ENCODE results near the gene FBXL22.

Gene FBXL22

DNA sequence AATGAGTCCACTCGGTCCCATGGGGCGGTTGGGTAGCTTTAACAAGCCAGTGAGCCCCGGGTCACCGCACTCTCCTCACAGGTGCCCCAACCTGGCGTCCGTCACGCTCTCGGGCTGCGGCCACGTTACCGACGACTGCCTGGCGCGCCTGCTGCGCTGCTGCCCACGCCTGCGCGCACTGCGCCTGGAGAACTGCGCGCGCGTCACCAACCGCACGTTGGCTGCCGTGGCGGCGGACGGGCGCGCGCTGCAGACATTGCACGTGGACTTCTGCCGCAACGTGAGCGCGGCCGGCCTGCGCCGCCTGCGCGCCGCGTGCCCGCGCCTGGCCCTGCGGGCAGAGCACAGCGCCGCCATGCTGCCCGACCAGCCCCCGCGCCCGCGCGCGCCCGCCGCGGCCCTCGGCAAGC, 3.4 kb downstream of the FBXL22 start:
- Histone ChIP-seq H3K9me2 (replicated peaks; ENCODE audit: insufficient read depth, low read length) (no peaks in the 10 kb centered on the region), H3K4me3 (ENCODE audit: insufficient read depth, low read length, poor library complexity, severe bottlenecking) (peak overlapping the region; percentile 69), H3K9me3 (ENCODE audit: insufficient read depth, low read length) (no peaks in the 10 kb centered on the region), H3K9ac (ENCODE audit: low read length) (peak overlapping the region; percentile 83), H4K20me1 (ENCODE audit: low read depth, low read length) (no peaks in the 10 kb centered on the region), H3K4me2 (ENCODE audit: low read depth, low read length, poor library complexity, severe bottlenecking) (peak overlapping the region; percentile 68), H3K36me3 (ENCODE audit: low read length) (no peaks in the 10 kb centered on the region), H3F3A (ENCODE audit: insufficient read depth) (peaks cover 32% of the 10 kb centered on the region), H3K27me3 (ENCODE audit: low read length) (no peaks in the 10 kb centered on the region), H3K79me2 (ENCODE audit: insufficient read depth, low read length) (no peaks in the 10 kb centered on the region), H2AFZ (ENCODE audit: low read depth, low read length, severe bottlenecking) (peak overlapping the region; percentile 83), H3K27ac (ENCODE audit: low read depth, low read length) (peak overlapping the region; percentile 73)
- TF ChIP-seq, protein P1, sequence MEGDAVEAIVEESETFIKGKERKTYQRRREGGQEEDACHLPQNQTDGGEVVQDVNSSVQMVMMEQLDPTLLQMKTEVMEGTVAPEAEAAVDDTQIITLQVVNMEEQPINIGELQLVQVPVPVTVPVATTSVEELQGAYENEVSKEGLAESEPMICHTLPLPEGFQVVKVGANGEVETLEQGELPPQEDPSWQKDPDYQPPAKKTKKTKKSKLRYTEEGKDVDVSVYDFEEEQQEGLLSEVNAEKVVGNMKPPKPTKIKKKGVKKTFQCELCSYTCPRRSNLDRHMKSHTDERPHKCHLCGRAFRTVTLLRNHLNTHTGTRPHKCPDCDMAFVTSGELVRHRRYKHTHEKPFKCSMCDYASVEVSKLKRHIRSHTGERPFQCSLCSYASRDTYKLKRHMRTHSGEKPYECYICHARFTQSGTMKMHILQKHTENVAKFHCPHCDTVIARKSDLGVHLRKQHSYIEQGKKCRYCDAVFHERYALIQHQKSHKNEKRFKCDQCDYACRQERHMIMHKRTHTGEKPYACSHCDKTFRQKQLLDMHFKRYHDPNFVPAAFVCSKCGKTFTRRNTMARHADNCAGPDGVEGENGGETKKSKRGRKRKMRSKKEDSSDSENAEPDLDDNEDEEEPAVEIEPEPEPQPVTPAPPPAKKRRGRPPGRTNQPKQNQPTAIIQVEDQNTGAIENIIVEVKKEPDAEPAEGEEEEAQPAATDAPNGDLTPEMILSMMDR (IDR thresholded peaks at IDR 0.05; ENCODE audit: insufficient read depth, low read length, poor library complexity, severe bottlenecking): no peak
- no peak for TF ChIP-seq EZH2phosphoT487 (conservative IDR thresholded peaks at IDR 0.05; ENCODE audit: low read length)

DNA sequence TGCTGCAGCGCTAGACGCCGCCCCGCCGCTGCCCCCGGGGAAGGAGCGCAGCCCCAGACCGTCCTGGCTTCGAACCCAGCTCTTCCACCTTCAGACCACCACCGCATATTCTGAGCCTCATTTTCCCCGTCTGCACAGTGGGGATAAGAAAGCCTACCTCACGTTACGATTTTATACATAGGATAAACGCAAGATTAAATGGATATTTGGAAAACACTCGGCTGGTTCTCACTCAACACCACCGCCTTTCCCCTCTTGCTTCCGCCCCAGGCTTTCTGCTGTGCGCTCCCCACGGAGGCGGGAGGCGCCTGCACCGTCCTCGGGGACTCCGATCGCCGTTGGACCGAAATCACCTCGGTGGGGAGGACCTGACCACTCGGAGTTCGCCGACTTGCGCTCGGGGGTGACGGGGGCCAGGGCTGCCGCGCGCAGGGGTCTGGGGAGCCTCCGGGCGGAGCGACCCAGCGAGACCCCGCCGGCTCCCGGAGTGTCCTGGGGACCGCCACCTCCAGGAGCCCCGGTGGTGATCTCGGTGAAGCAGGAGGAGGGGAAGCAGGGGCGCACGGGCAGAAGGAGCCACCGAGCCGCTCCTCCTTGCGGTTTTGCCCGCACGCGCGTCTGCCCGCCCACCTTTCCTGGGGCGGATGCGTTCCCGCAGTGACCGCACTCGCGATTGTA, 4.0 kb downstream of the FBXL22 start:
- peak overlapping the region; percentile 68 for H3K27ac ChIP-seq (ENCODE audit: low read depth, low read length)
- H3K27me3 ChIP-seq (ENCODE audit: low read length): no peaks in the 10 kb centered on the region
- H3K9me3 ChIP-seq (ENCODE audit: insufficient read depth, low read length): no peaks in the 10 kb centered on the region
- H3F3A ChIP-seq (ENCODE audit: insufficient read depth): peaks cover 32% of the 10 kb centered on the region
- peak overlapping the region; percentile 83 for H2AFZ ChIP-seq (ENCODE audit: low read depth, low read length, severe bottlenecking)
- no peaks in the 10 kb centered on the region for H3K79me2 ChIP-seq (ENCODE audit: insufficient read depth, low read length)
- peak overlapping the region; percentile 69 for H3K4me3 ChIP-seq (ENCODE audit: insufficient read depth, low read length, poor library complexity, severe bottlenecking)
- H3K9ac ChIP-seq (ENCODE audit: low read length): peak overlapping the region; percentile 83
- no peaks in the 10 kb centered on the region for H3K9me2 ChIP-seq (replicated peaks; ENCODE audit: insufficient read depth, low read length)
- no peak for TF ChIP-seq EZH2phosphoT487 (conservative IDR thresholded peaks at IDR 0.05; ENCODE audit: low read length)
- TF ChIP-seq, protein P1 (IDR thresholded peaks at IDR 0.05; ENCODE audit: insufficient read depth, low read length, poor library complexity, severe bottlenecking): no peak
- no peaks in the 10 kb centered on the region for H3K36me3 ChIP-seq (ENCODE audit: low read length)
- peak overlapping the region; percentile 68 for H3K4me2 ChIP-seq (ENCODE audit: low read depth, low read length, poor library complexity, severe bottlenecking)
- no peaks in the 10 kb centered on the region for H4K20me1 ChIP-seq (ENCODE audit: low read depth, low read length)

DNA sequence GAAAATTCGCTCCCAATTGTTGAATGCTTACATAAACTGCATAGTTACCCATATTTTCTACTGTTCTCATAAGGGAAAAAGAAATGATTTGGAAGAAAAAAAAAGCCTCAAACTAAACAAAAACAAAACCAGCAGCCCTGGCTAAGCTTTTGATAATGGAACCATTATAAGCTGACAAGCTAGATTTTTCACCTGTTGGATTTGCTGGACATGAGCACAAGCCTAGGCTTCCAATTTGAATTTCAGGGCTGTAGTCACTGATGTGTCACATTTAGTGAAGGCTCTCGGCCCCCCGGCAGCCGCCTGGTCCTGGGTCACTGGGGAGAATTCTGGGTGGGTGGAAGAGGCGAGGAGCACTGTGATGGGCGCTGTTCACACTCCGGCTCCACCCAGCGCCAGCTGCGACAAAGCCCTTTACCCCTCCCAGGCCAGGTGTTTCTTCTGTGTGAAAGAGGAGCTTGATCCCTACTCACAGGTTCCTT, 4.6 kb downstream of the FBXL22 start:
- Histone ChIP-seq H3K9me3 (ENCODE audit: insufficient read depth, low read length) (no peaks in the 10 kb centered on the region), H3K9ac (ENCODE audit: low read length) (peak overlapping the region; percentile 83), H3K27me3 (ENCODE audit: low read length) (no peaks in the 10 kb centered on the region), H3K4me2 (ENCODE audit: low read depth, low read length, poor library complexity, severe bottlenecking) (peak overlapping the region; percentile 68), H3K4me3 (ENCODE audit: insufficient read depth, low read length, poor library complexity, severe bottlenecking) (peak overlapping the region; percentile 69), H3K79me2 (ENCODE audit: insufficient read depth, low read length) (no peaks in the 10 kb centered on the region), H2AFZ (ENCODE audit: low read depth, low read length, severe bottlenecking) (peak overlapping the region; percentile 83), H3K27ac (ENCODE audit: low read depth, low read length) (peak overlapping the region; percentile 68; the same call in 1 of the 2 replicates), H4K20me1 (ENCODE audit: low read depth, low read length) (no peaks in the 10 kb centered on the region), H3F3A (ENCODE audit: insufficient read depth) (peaks cover 32% of the 10 kb centered on the region), H3K36me3 (ENCODE audit: low read length) (no peaks in the 10 kb centered on the region), H3K9me2 (replicated peaks; ENCODE audit: insufficient read depth, low read length) (no peaks in the 10 kb centered on the region)
- TF ChIP-seq, protein P1 (IDR thresholded peaks at IDR 0.05; ENCODE audit: insufficient read depth, low read length, poor library complexity, severe bottlenecking): no peak
- TF ChIP-seq EZH2phosphoT487 (conservative IDR thresholded peaks at IDR 0.05; ENCODE audit: low read length): no peak

All from SU-DHL-6 (cell line).